ENCODE data around the gene FUS. TPM values are rescaled to one million over a fixed set of nuclear protein-coding genes. Genes with fewer than 3 reads are reported as not detected.

The FUS gene
- polyA plus RNA-seq, 1 donor (not counting 4 experiments of a cell fraction or from before 2014, with no cell fraction given), result 199 TPM

- H3K4me1 ChIP-seq (ENCODE audit: control insufficient read depth, extremely low read depth, insufficient read depth, low read length), result peaks cover 4% of the 10 kb centered on the region
- no peak overlapping the region for H2AFZ ChIP-seq (ENCODE audit: control insufficient read depth, low read length)
- FAIRE-seq, result no peak
- peaks cover 1% of the 10 kb centered on the region for H3K9me1 ChIP-seq (ENCODE audit: control insufficient read depth, extremely low read depth, insufficient read depth, low read length)
- no peak overlapping the region for H3K9ac ChIP-seq (ENCODE audit: control insufficient read depth, extremely low read depth, insufficient read depth, low read length)
- no peaks in the 10 kb centered on the region for H3K9me3 ChIP-seq (ENCODE audit: control insufficient read depth, low read depth, low read length)
- H4K20me1 ChIP-seq (ENCODE audit: control insufficient read depth, extremely low read depth, insufficient read depth, low read length), result peaks cover 39% of the 10 kb centered on the region
- no peak for DNase-seq (ENCODE audit: low read depth, low spot score)
- dilution Hi-C loops (cut with MboI; ENCODE audit: extremely low pct_ligation_motif_present, low sequenced_read_pairs), result no loop called here
- H3K4me2 ChIP-seq (ENCODE audit: control insufficient read depth, extremely low read depth, insufficient read depth, low read depth, low read length), result no peak overlapping the region
- peaks cover 63% of the 10 kb centered on the region for H3K79me2 ChIP-seq (ENCODE audit: control insufficient read depth, insufficient read depth, low read length)
- no peak overlapping the region for H3K27ac ChIP-seq (ENCODE audit: control insufficient read depth, insufficient read depth, low read length)
- no peak overlapping the region for H3K4me3 ChIP-seq (ENCODE audit: control insufficient read depth in 2 of 3, extremely low read depth in 1 of 3, insufficient read depth in 2 of 3, low read depth in 1 of 3, low read length in 3 of 3)
- TF ChIP-seq, protein P1, sequence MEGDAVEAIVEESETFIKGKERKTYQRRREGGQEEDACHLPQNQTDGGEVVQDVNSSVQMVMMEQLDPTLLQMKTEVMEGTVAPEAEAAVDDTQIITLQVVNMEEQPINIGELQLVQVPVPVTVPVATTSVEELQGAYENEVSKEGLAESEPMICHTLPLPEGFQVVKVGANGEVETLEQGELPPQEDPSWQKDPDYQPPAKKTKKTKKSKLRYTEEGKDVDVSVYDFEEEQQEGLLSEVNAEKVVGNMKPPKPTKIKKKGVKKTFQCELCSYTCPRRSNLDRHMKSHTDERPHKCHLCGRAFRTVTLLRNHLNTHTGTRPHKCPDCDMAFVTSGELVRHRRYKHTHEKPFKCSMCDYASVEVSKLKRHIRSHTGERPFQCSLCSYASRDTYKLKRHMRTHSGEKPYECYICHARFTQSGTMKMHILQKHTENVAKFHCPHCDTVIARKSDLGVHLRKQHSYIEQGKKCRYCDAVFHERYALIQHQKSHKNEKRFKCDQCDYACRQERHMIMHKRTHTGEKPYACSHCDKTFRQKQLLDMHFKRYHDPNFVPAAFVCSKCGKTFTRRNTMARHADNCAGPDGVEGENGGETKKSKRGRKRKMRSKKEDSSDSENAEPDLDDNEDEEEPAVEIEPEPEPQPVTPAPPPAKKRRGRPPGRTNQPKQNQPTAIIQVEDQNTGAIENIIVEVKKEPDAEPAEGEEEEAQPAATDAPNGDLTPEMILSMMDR (optimal IDR thresholded peaks at IDR 0.05 in 1 of 3, IDR thresholded peaks at IDR 0.05 in 1 of 3, conservative IDR thresholded peaks at IDR 0.05 in 1 of 3; ENCODE audit: extremely low read depth in 1 of 3, insufficient read depth in 2 of 3, low read length in 3 of 3), result no peak
- TF ChIP-seq EZH2 (IDR thresholded peaks at IDR 0.05; ENCODE audit: low read length), result no peak
- H3K36me3 ChIP-seq (ENCODE audit: control insufficient read depth in 2 of 2, extremely low read depth in 1 of 2, insufficient read depth in 2 of 2, low read length in 2 of 2), result peaks cover 61 to 93% of the 10 kb centered on the region in 2 experiments
- H3K27me3 ChIP-seq (ENCODE audit: control insufficient read depth, extremely low read depth, insufficient read depth, low read length), result no peaks in the 10 kb centered on the region
Observed at GRCh38 chr16:31187808-31188189, 7.9 kb downstream of the FUS start.

- DNase-seq (ENCODE audit: low read depth, low spot score) (no peak), FAIRE-seq (no peak)
- TF ChIP-seq EZH2 (IDR thresholded peaks at IDR 0.05; ENCODE audit: low read length), result no peak
- TF ChIP-seq, protein P1 (optimal IDR thresholded peaks at IDR 0.05 in 1 of 3, IDR thresholded peaks at IDR 0.05 in 1 of 3, conservative IDR thresholded peaks at IDR 0.05 in 1 of 3; ENCODE audit: extremely low read depth in 1 of 3, insufficient read depth in 2 of 3, low read length in 3 of 3), result no peak
- Histone ChIP-seq H3K4me2 (ENCODE audit: control insufficient read depth, extremely low read depth, insufficient read depth, low read depth, low read length) (no peak overlapping the region), H3K27me3 (ENCODE audit: control insufficient read depth, extremely low read depth, insufficient read depth, low read length) (no peaks in the 10 kb centered on the region), H3K4me1 (ENCODE audit: control insufficient read depth, extremely low read depth, insufficient read depth, low read length) (no peaks in the 10 kb centered on the region), H3K9me1 (ENCODE audit: control insufficient read depth, extremely low read depth, insufficient read depth, low read length) (no peaks in the 10 kb centered on the region), H3K36me3 (ENCODE audit: control insufficient read depth in 2 of 2, extremely low read depth in 1 of 2, insufficient read depth in 2 of 2, low read length in 2 of 2) (peaks cover 56 to 93% of the 10 kb centered on the region in 2 experiments), H4K20me1 (ENCODE audit: control insufficient read depth, extremely low read depth, insufficient read depth, low read length) (peaks cover 32% of the 10 kb centered on the region), H3K9me3 (ENCODE audit: control insufficient read depth, low read depth, low read length) (no peaks in the 10 kb centered on the region), H3K27ac (ENCODE audit: control insufficient read depth, insufficient read depth, low read length) (no peak overlapping the region), H3K4me3 (ENCODE audit: control insufficient read depth in 2 of 3, extremely low read depth in 1 of 3, insufficient read depth in 2 of 3, low read depth in 1 of 3, low read length in 3 of 3) (no peak overlapping the region), H3K79me2 (ENCODE audit: control insufficient read depth, insufficient read depth, low read length) (peaks cover 53% of the 10 kb centered on the region), H3K9ac (ENCODE audit: control insufficient read depth, extremely low read depth, insufficient read depth, low read length) (no peak overlapping the region), H2AFZ (ENCODE audit: control insufficient read depth, low read length) (no peak overlapping the region)
- dilution Hi-C loops (cut with MboI; ENCODE audit: extremely low pct_ligation_motif_present, low sequenced_read_pairs), result no loop called here
Observed at GRCh38 chr16:31188450-31189411, 8.8 kb downstream of the FUS start.
